Stimulated activated CD8-positive, alpha-beta memory T cell treated with anti-CD3 and anti-CD28 coated beads, Interleukin-15, amount 100 ng/mL, for 1 hour (primary cell): ENCODE results near the gene RTP5.

Experiments used
- DNase-seq: peaks from one replicate; pipeline ENCODE4 v3.0.0-alpha.2; 2020; ENCODE audit warnings: low read depth

The RTP5 gene

GRCh38 chr2:241887806-241888522, 18.4 kb downstream of the RTP5 start:
- no peak for DNase-seq

- DNase-seq: no peak
Observed at GRCh38 chr2:241888641-241889040, 19.1 kb downstream of the RTP5 start.

- no peak for DNase-seq
Observed at GRCh38 chr2:241890524-241891235, 21.2 kb downstream of the RTP5 start.

DNA sequence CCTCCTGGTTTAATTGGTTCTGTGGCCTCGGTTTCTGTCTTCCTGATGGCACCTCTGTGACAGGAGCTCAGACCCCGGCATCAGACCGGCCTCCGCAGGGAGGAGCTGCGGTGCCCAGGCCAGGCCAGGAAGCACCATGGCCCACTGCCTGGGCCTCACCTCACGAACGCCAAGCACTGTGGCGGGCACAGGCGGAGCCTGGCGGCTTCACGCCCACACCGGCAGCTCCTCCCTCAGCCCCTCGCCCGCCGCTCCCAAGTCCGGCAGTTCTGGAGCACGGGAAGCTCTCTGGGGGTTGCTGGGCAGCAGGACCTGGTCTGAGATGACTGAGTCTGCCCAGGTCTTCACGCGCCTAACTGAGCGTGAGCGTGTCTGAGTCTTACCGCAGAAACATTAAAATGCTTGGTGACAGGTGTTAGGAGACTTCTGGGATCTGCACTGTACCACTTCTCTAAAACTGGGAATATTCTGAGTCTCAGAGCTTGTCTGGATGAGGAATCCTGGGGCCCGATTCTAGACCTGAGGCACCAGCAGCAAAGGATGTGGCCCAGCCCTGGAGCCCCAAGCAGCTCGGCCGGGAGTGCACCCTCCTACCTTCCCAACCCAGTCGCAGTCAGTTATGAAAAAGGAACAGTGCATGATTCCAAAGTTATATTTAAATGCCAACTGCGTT, 21.9 kb downstream of the RTP5 start:
- DNase-seq: no peak

DNA sequence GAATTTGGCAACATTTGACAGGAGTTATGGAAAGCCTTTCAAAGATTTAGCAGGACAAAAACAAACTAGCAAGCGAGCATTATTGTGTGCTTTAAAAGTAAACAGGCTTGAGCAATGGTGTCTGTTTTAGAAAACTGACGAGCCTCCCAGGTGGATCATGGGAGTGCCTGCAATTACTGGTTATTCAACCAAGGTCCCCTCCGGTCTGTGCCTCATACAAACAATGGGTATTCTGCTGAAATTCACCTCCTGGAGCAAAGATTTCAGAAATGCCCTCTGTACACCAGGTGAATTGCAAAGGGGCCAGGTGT, 22.4 kb downstream of the RTP5 start:
- DNase-seq: no peak

DNA sequence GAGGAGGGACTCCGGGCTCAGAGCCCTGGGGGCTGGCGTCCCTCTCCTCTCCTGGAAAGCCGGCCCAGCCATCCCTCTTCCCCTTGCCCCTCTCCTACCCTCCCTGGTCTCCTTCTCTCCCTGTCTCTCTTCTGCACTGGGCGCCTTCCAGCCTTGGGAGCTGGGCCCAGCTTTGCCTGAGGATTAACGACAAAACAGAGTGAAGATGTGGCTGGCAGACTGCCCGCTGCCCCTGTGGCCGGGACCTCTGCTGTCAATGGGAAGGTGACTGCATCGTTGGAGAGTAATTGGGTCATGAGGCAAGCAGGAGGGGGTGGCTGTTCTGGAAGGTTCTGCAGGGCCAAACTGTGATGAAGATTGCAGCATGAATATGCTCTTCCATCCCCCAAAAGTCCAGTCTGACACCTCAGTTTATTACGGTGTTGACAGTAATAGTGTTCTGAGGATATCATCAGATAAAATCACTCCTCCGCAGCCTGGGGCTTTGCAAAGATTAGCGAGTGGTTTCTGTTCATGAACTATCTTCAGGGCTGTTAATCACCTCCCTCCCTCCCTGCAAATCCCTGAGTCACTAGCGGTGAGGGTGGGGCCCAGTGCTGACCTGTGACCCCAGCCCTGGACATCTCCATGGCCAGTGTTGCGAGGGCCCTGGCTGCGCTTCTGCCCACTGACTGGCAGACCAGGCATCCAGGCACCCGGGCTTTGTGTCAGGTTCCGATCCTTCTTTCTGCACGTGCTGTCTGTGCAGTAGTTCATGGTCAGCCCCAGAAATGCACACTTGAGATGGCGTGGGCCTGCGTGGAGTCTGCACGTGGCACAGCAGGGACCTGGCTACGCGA, 23.0 kb downstream of the RTP5 start:
- DNase-seq: no peak

DNA sequence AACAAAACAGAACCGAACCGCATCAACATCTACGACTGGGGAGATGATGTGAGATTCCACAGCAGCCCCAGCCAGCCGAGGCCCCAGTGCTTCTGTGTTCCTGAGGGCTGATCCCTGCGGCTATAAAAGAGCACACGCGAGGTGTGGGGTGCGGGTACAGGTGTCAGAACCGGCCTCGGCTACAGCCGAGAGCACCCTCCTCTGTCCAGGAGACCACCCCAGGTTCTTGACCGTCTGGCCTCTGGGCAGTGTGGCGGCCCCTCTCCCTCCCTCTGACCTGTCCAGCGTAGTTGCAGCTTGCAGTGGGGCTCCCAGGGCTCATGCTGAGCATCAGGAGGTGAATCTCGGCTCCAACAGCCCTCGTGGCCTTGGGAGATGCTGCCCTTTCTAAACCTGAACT, 23.7 kb downstream of the RTP5 start:
- no peak for DNase-seq

GRCh38 chr2:241894056-241894641, 24.6 kb downstream of the RTP5 start:
- DNase-seq: no peak

DNA sequence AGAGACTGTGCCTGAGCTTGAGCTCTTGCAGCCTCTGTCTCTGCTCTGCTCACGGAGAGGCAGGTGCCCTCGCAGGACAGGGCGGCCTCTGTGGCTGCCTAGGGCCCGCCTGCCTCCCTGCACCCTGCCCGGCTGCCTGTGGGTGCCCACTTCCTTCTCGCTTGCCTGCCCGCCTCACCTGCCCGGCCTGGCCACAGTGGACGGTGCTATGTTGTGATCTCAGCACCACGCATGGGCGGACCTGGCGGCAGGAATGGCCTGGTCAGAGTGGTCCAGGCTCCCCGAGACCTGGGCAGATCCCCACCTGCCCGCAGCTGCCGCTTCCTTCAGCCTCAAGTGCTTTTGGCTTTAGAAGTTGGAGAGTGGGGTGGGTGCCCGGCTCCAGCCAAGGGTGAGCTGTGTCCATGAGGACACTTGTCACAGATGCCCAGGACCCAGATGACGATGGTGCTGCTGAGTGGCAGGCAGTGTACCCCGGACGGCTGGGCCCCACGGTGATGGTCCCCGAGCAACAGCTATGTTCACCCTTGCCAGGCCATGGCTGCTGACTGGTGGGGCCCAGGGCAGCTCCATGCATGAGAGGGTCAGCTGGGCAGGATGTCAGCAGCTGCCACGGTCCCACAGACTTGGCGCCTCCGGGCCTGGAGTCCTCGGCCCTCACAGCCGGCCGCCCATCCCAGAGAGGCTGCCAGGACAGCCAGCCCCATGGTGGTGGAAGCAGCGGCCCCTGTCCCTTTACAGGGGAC, 25.3 kb downstream of the RTP5 start:
- DNase-seq: no peak

DNA sequence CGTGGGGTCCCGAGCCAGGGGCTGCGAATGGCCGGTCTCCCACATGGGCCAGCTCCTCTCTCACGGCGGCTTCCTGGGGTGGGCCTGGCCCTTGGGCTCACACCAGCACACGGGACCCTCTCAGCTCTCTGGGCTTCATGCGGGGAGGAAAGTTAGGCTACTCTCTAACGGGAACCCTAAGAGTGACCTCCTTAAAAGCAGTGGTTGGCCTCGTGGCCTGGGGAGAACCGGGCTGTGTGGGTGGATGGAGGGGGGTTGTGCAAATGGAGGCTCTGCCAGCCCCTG, 25.8 kb downstream of the RTP5 start:
- DNase-seq: no peak

DNA sequence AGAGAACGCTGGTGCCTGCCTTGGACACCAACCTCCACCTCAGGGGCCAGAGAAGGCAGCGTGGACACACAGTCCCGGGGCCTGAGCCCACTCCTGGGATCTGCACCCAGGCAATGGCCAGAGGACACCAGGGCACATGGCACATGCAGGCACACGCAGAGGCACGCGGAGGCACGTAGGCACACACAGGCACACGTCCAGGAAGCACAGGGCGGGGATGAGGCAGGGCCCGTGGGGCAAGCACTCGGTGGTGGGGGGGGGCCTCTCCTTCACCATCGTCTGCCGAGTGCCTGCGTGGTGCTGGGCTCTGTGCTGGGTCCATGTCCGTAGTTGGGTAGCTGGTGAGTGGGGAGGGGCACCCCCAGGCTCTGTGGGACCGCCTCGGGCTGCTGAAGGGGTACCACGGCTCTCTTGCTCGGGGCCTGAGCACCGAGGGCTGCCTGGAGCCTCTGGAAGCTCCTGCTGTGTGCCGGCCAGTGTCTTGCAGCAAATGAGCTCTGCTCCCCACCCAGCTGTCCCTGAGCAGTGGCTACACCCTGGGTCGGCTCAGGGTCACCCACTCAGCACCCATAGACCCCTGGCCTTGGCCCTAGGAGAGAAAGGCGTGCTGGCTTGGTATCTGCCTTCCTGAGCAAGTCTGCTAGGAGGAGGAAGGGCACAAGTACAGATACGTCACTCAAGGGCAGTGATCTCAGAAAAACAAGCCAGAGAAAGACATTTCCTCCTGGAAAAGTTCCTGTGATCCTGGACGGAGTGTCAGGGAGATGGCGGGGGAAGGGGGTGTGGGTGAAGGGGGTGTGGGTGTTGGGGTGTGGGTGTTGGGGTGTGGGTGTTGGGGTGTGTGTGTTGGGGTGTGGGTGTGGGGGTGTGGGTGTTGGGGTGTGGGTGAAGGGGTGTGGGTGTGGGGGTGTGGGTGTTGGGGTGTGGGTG, 26.4 kb downstream of the RTP5 start:
- DNase-seq: no peak

- DNase-seq: no peak
Observed at GRCh38 chr2:241896746-241897201, 27.2 kb downstream of the RTP5 start.

GRCh38 chr2:241897231-241897916, 27.8 kb downstream of the RTP5 start:
- DNase-seq: no peak

DNA sequence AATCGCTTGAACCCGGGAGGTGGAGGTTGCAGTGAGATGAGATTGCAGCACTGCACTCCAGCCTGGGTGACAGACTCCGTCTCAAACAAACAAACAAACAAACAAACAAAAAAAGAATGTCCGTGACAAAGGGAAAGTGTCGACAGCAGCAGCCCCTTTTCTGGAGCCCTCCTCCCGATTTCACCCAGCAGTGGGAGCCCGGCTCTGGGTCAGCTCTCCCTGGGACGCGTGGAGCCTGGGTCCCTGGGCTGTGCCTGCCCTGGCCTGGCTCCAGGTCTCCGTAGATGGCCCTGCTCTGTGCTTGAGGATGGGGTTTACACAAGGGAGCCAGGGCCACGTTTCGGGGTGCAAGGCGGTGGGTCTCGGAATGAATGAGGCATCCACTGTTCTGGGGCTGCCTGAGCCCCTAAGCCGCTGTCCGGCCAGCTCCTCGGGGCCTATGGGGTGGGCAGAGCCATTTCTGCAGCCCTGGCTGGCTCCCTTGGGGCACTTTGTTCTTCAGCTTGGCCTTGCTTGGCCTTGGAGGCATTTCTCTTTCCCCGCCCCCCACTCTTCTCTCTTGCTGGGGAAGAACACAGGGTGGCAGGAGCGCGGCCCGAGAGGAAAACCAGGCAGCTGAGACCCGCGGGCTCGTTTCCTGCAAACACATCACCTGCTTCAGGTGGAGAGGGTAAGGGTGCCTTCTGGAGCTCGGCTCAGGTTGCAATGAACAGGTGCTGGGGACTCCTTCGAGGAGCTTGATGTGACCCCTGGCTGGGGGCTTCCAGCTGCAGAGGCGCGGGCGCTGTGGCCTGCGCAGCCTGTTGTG, 29.1 kb downstream of the RTP5 start:
- no peak for DNase-seq

GRCh38 chr2:241900251-241901017, 30.9 kb downstream of the RTP5 start:
- no peak for DNase-seq

- no peak for DNase-seq
Observed at GRCh38 chr2:241901018-241901380, 31.5 kb downstream of the RTP5 start.

DNA sequence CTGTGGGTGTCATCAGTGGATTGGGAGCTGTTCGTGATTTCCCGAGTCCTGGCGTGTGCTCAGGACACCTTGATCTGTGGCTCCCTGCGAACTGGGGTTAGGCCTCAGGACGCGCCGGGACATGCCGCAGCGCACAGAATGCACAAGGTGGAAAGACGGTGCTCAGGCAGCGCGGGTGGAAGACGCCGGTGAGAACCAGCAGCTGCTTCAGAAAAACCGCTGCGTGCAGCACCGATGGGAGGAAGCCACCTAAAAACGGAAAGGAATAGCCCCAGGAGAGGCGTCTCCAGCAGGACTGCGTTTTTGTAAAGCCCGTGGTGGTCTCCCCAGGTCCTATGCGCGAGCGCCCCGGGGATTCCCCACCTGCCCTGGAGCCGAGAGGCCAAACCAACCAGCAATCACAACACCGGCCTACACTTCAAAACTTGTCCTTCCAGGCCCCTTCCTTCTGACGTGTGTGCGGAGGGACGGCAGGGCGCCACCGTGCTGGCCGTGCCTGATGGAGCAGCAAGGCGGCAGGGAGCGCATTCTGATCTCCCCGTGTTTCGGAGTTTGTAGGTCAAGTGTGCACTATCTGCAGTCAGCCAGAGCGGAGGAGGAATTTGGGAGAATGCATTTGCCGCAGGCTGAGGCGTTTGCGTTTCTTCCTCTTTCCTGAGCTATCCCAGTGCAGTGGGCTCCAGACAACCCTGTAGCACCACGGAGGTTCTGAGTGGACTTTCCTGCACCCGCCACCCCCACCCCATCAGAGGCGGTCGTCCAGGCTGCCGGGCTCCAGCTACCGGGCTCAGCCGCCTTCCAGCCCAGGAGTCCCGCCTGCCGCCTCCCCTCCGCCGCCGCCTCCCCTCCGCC, 32.2 kb downstream of the RTP5 start:
- no peak for DNase-seq
